HG02852 (cell line): Measurements from ENCODE around the gene PRKCG.
"Not testable (repeated sequence)": the region's sequence is repeated elsewhere in the genome, so short reads cannot be mapped to it uniquely, and the experiment has no call there.

Experiments
- ATAC-seq: cut with Tn5 transposase; IDR thresholded peaks from one replicate; pipeline ENCODE4 v1.9.1; 2021; ENCODE audit warnings: mild to moderate bottlenecking, moderate library complexity; ENCODE audit not compliant: unreplicated experiment

The PRKCG gene

GRCh38 chr19:53942001-53942786 is 60.2 kb downstream of the PRKCG start:
- no peak for ATAC-seq

GRCh38 chr19:53944416-53944815 is 62.4 kb downstream of the PRKCG start:
- no peak for ATAC-seq

- ATAC-seq = no peak
Measured at GRCh38 chr19:53944933-53945332, 62.9 kb downstream of the PRKCG start.

GRCh38 chr19:53945441-53945840 is 63.4 kb downstream of the PRKCG start:
- no peak for ATAC-seq

GRCh38 chr19:53945998-53946397 is 64.0 kb downstream of the PRKCG start:
- no peak for ATAC-seq

GRCh38 chr19:53947624-53948023 is 65.6 kb downstream of the PRKCG start:
- ATAC-seq = no peak

GRCh38 chr19:53948611-53949010 is 66.6 kb downstream of the PRKCG start:
- not testable (repeated sequence) for ATAC-seq

- no peak for ATAC-seq
Measured at GRCh38 chr19:53951436-53951835, 69.4 kb downstream of the PRKCG start.

GRCh38 chr19:53951947-53952346 is 70.0 kb downstream of the PRKCG start:
- no peak for ATAC-seq

GRCh38 chr19:53953383-53953782 is 71.4 kb downstream of the PRKCG start:
- no peak for ATAC-seq
